AG09309 (cell line): ENCODE results near the gene MCC.

Experiments used
- DNase-seq: peaks from one replicate; pipeline ENCODE4 v3.0.0-alpha.2; 2010; ENCODE audit warnings: low read depth
- H3K4me3 ChIP-seq: 2 replicates; pipeline ENCODE4 v1.5.1; 2011; ENCODE audit warnings: mild to moderate bottlenecking, low read depth, low read length, moderate library complexity; ENCODE audit not compliant: control insufficient read depth
- CTCF ChIP-seq: IDR thresholded peaks from 2 replicates; pipeline ENCODE4 v1.5.1; 2011; ENCODE audit warnings: mild to moderate bottlenecking, low read depth, low read length, inconsistent platforms; ENCODE audit not compliant: insufficient read depth, control insufficient read depth; ENCODE audit errors: missing control alignments

Gene MCC

GRCh38 chr5:113227798-113228197 lies 260.5 kb downstream of the MCC start:
- TF ChIP-seq CTCF, result no peak
- DNase-seq, result no peak
- H3K4me3 ChIP-seq, result no peak overlapping the region

- no peak overlapping the region for H3K4me3 ChIP-seq
- no peak for DNase-seq
- no peak for TF ChIP-seq CTCF
These were observed 262.0 kb downstream of the MCC start for GRCh38 chr5:113226116-113226736.

GRCh38 chr5:113225259-113225658 lies 263.0 kb downstream of the MCC start:
- TF ChIP-seq CTCF, result no peak
- no peak overlapping the region for H3K4me3 ChIP-seq
- no peak for DNase-seq

GRCh38 chr5:113224605-113225065 lies 263.6 kb downstream of the MCC start:
- no peak for DNase-seq
- H3K4me3 ChIP-seq, result no peak overlapping the region
- no peak for TF ChIP-seq CTCF

GRCh38 chr5:113223831-113224604 lies 264.2 kb downstream of the MCC start:
- TF ChIP-seq CTCF, result no peak
- no peak for DNase-seq
- no peak overlapping the region for H3K4me3 ChIP-seq

- no peak for DNase-seq
- TF ChIP-seq CTCF, result no peak
- no peak overlapping the region for H3K4me3 ChIP-seq
These were observed 264.9 kb downstream of the MCC start for GRCh38 chr5:113223315-113223714.
